ENCODE results near the gene SLC27A6.
A peak's percentile ranks its signal among the peaks of the same experiment; 100 is the strongest.

The SLC27A6 gene

GRCh38 chr5:128974567-128974966 is 9.3 kb downstream of the SLC27A6 start:
- TF ChIP-seq POU6F1 (CRISPR knock-in tag; IDR thresholded peaks at IDR 0.05; ENCODE audit: borderline replicate concordance, low read depth) (no peak), ISL1 (CRISPR knock-in tag; IDR thresholded peaks at IDR 0.05) (peak; percentile 50)
- ATAC-seq: no peak

- no peak for TF ChIP-seq PPARA (CRISPR knock-in tag; IDR thresholded peaks at IDR 0.05; ENCODE audit: borderline replicate concordance)
- TF ChIP-seq ZNF565 (CRISPR knock-in tag; conservative IDR thresholded peaks at IDR 0.05; ENCODE audit: low read depth): no peak
- TF ChIP-seq ISL1 (CRISPR knock-in tag; IDR thresholded peaks at IDR 0.05): no peak
- TF ChIP-seq GLIS3 (CRISPR knock-in tag; IDR thresholded peaks at IDR 0.05): no peak
- no peak for TF ChIP-seq TCF4 (CRISPR knock-in tag; IDR thresholded peaks at IDR 0.05; ENCODE audit: borderline replicate concordance)
- no peak for TF ChIP-seq ZNF70 (CRISPR knock-in tag; IDR thresholded peaks at IDR 0.05)
- TF ChIP-seq BACH2 (CRISPR knock-in tag; IDR thresholded peaks at IDR 0.05; ENCODE audit: borderline replicate concordance): no peak
- TF ChIP-seq PATZ1 (CRISPR knock-in tag; IDR thresholded peaks at IDR 0.05; ENCODE audit: borderline replicate concordance): no peak
- no peak for TF ChIP-seq CSRNP3 (CRISPR knock-in tag; IDR thresholded peaks at IDR 0.05)
- TF ChIP-seq POU6F1 (CRISPR knock-in tag; IDR thresholded peaks at IDR 0.05; ENCODE audit: borderline replicate concordance, low read depth): no peak
- no peak for TF ChIP-seq ZFP3 (CRISPR knock-in tag; IDR thresholded peaks at IDR 0.05)
- no peak for TF ChIP-seq CREB5 (CRISPR knock-in tag; IDR thresholded peaks at IDR 0.05; ENCODE audit: low read depth)
- TF ChIP-seq ZNF8 (CRISPR knock-in tag; IDR thresholded peaks at IDR 0.05): no peak
- TF ChIP-seq ZC3H10 (CRISPR knock-in tag; IDR thresholded peaks at IDR 0.05): no peak
- TF ChIP-seq ARNTL (CRISPR knock-in tag; IDR thresholded peaks at IDR 0.05; ENCODE audit: borderline replicate concordance, low read depth): no peak
- ATAC-seq: no peak
Measured at GRCh38 chr5:128979761-128980160, 14.5 kb downstream of the SLC27A6 start.

GRCh38 chr5:128980917-128981316 is 15.6 kb downstream of the SLC27A6 start:
- no peak for TF ChIP-seq ESRRG (CRISPR knock-in tag; IDR thresholded peaks at IDR 0.05)
- no peak for TF ChIP-seq ISL1 (CRISPR knock-in tag; IDR thresholded peaks at IDR 0.05)
- TF ChIP-seq OSR1 (CRISPR knock-in tag; IDR thresholded peaks at IDR 0.05): no peak
- TF ChIP-seq POU6F1 (CRISPR knock-in tag; IDR thresholded peaks at IDR 0.05; ENCODE audit: borderline replicate concordance, low read depth): no peak
- no peak for TF ChIP-seq CSDC2 (CRISPR knock-in tag; IDR thresholded peaks at IDR 0.05)
- no peak for TF ChIP-seq TCF4 (CRISPR knock-in tag; IDR thresholded peaks at IDR 0.05; ENCODE audit: borderline replicate concordance)
- no peak for TF ChIP-seq TOX (CRISPR knock-in tag; IDR thresholded peaks at IDR 0.05; ENCODE audit: borderline replicate concordance)
- no peak for TF ChIP-seq ZNF565 (CRISPR knock-in tag; conservative IDR thresholded peaks at IDR 0.05; ENCODE audit: low read depth)
- TF ChIP-seq CREB5 (CRISPR knock-in tag; IDR thresholded peaks at IDR 0.05; ENCODE audit: low read depth): no peak
- TF ChIP-seq ZNF70 (CRISPR knock-in tag; IDR thresholded peaks at IDR 0.05): no peak
- TF ChIP-seq ARNTL (CRISPR knock-in tag; IDR thresholded peaks at IDR 0.05; ENCODE audit: borderline replicate concordance, low read depth): no peak
- TF ChIP-seq SNAI2 (CRISPR knock-in tag; IDR thresholded peaks at IDR 0.05): no peak
- TF ChIP-seq ZNF8 (CRISPR knock-in tag; IDR thresholded peaks at IDR 0.05): no peak
- TF ChIP-seq PPARA (CRISPR knock-in tag; IDR thresholded peaks at IDR 0.05; ENCODE audit: borderline replicate concordance): no peak
- TF ChIP-seq ZFP3 (CRISPR knock-in tag; IDR thresholded peaks at IDR 0.05): no peak
- TF ChIP-seq CSRNP3 (CRISPR knock-in tag; IDR thresholded peaks at IDR 0.05): no peak
- TF ChIP-seq ZFP30 (CRISPR knock-in tag; IDR thresholded peaks at IDR 0.05): no peak
- TF ChIP-seq RARB (CRISPR knock-in tag; IDR thresholded peaks at IDR 0.05): no peak
- no peak for TF ChIP-seq PATZ1 (CRISPR knock-in tag; IDR thresholded peaks at IDR 0.05; ENCODE audit: borderline replicate concordance)
- TF ChIP-seq ZC3H10 (CRISPR knock-in tag; IDR thresholded peaks at IDR 0.05): no peak
- ATAC-seq: no peak

Data from SK-N-SH treated with all-trans-retinoic acid at 6 μM for 48 hours (cell line).